Prostate gland (tissue), 2 donors: Measurements from ENCODE around the gene APLF.

Source experiments
- POLR2A ChIP-seq: fragments of 450-650 bp; IDR thresholded peaks from one replicate; pipeline ENCODE4 v1.6.1; 2016; ENCODE audit warnings: antibody characterized with exemption, mild to moderate bottlenecking
- POLR2AphosphoS5 ChIP-seq: sonication (generic); formaldehyde crosslinking; IDR thresholded peaks from one replicate; pipeline ENCODE4 v1.6.1; 2017; ENCODE audit warnings: antibody characterized with exemption
- TF ChIP-seq, protein P1 (sequence below), 4 experiments: fragments of 200-600 bp in 2 of 4; fragments of 450-650 bp in 2 of 4; sonication (generic) in 2 of 4; IDR thresholded peaks; 1 replicate in 3 of 4; 2 replicates in 1 of 4; pipeline ENCODE4 v1.5.1; 2016 to 2019; ENCODE audit warnings: antibody characterized with exemption in 4 of 4, mild to moderate bottlenecking in 2 of 4, moderate library complexity in 2 of 4

DNA sequence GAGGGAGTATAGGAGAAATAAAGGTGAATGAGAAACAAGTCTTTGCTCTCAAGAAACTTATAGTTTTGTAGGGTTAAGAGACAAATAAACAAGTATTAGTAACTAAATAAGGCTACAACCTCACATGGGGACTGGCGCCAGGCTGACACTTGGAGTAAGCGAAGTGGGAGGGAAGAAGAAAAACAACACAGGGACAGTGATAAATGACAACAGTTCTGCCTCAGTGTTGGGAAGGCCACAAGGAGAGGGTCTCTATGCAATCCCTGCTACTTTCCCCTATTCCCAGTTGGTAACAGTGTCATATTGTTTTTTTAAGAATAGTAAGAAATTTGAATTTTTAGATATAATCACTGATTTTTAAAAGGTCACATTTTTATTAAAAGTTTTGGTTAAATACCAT is 4.0 kb downstream of the APLF start:
- TF ChIP-seq POLR2A = no peak
- TF ChIP-seq, protein P1, sequence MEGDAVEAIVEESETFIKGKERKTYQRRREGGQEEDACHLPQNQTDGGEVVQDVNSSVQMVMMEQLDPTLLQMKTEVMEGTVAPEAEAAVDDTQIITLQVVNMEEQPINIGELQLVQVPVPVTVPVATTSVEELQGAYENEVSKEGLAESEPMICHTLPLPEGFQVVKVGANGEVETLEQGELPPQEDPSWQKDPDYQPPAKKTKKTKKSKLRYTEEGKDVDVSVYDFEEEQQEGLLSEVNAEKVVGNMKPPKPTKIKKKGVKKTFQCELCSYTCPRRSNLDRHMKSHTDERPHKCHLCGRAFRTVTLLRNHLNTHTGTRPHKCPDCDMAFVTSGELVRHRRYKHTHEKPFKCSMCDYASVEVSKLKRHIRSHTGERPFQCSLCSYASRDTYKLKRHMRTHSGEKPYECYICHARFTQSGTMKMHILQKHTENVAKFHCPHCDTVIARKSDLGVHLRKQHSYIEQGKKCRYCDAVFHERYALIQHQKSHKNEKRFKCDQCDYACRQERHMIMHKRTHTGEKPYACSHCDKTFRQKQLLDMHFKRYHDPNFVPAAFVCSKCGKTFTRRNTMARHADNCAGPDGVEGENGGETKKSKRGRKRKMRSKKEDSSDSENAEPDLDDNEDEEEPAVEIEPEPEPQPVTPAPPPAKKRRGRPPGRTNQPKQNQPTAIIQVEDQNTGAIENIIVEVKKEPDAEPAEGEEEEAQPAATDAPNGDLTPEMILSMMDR (IDR thresholded peaks at IDR 0.05) = no peak
- no peak for TF ChIP-seq POLR2AphosphoS5
